Measurements from ENCODE around the gene CDH13.

DNA sequence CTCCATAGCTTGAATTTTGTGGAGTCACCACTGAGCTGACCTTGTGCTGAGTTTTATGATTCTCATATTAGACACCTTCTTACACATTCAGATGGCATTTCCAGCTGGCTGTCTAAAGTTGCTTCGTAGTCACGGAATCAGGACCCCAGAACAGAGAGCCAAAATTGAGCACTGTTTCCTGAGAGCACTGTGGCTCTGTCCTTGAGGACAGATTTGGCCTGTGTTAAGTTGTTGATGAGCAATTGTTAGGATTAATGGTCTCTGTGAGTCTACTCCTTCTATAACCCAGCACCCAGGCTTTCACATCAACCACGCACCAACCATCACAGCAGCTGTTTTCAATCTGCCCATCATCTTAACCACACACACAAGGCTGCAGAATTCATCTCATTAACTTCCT lies 903.5 kb downstream of the CDH13 start:
- TF ChIP-seq, protein P1, sequence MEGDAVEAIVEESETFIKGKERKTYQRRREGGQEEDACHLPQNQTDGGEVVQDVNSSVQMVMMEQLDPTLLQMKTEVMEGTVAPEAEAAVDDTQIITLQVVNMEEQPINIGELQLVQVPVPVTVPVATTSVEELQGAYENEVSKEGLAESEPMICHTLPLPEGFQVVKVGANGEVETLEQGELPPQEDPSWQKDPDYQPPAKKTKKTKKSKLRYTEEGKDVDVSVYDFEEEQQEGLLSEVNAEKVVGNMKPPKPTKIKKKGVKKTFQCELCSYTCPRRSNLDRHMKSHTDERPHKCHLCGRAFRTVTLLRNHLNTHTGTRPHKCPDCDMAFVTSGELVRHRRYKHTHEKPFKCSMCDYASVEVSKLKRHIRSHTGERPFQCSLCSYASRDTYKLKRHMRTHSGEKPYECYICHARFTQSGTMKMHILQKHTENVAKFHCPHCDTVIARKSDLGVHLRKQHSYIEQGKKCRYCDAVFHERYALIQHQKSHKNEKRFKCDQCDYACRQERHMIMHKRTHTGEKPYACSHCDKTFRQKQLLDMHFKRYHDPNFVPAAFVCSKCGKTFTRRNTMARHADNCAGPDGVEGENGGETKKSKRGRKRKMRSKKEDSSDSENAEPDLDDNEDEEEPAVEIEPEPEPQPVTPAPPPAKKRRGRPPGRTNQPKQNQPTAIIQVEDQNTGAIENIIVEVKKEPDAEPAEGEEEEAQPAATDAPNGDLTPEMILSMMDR (IDR thresholded peaks at IDR 0.05 in 4 of 5, conservative IDR thresholded peaks at IDR 0.05 in 1 of 5): no peak
- no peak for TF ChIP-seq POLR2A (IDR thresholded peaks at IDR 0.05)
